H9 (cell line): ENCODE data around the gene AMOT. TPM values are rescaled to one million over a fixed set of nuclear protein-coding genes. Genes with fewer than 3 reads are reported as not detected.

Source experiments
- DNase-seq: peaks from one replicate; pipeline ENCODE4 v3.0.0-alpha.2; 2017
- H2AFZ ChIP-seq: one replicate; pipeline ENCODE4 v1.6.1; 2013; ENCODE audit warnings: mild to moderate bottlenecking, low read length, control low read depth, moderate library complexity
- H2AK5ac ChIP-seq: 2 replicates; pipeline ENCODE4 v1.6.1; 2013; ENCODE audit warnings: low read length, control low read depth, mixed read lengths; ENCODE audit not compliant: insufficient read length
- H2BK120ac ChIP-seq: one replicate; pipeline ENCODE4 v1.6.1; 2013; ENCODE audit warnings: low read depth, mild to moderate bottlenecking, low read length, control low read depth, inconsistent platforms; ENCODE audit not compliant: poor library complexity, severe bottlenecking
- H2BK12ac ChIP-seq: 2 replicates; pipeline ENCODE4 v1.6.1; 2013; ENCODE audit warnings: low read length, control low read depth, mixed read lengths, low read depth; ENCODE audit not compliant: insufficient read length
- H2BK15ac ChIP-seq: 2 replicates; pipeline ENCODE4 v1.6.1; 2013; ENCODE audit warnings: low read depth, low read length, control low read depth
- H2BK20ac ChIP-seq: one replicate; pipeline ENCODE4 v1.6.1; 2013; ENCODE audit warnings: low read depth, mild to moderate bottlenecking, low read length, control low read depth, inconsistent platforms; ENCODE audit not compliant: poor library complexity, severe bottlenecking
- H2BK5ac ChIP-seq: 2 replicates; pipeline ENCODE4 v1.6.1; 2013; ENCODE audit warnings: low read length, control low read depth, mixed read lengths; ENCODE audit not compliant: insufficient read length
- H3K14ac ChIP-seq: 2 replicates; pipeline ENCODE4 v1.6.1; 2013; ENCODE audit warnings: low read length, control low read depth; ENCODE audit not compliant: insufficient read depth
- H3K18ac ChIP-seq: 2 replicates; pipeline ENCODE4 v1.6.1; 2013; ENCODE audit warnings: low read depth, mild to moderate bottlenecking, mixed read lengths, low read length, control low read depth; ENCODE audit not compliant: insufficient read length
- H3K23ac ChIP-seq: 2 replicates; pipeline ENCODE4 v1.6.1; 2013; ENCODE audit warnings: low read length, control low read depth, mixed read lengths, low read depth; ENCODE audit not compliant: insufficient read length
- H3K23me2 ChIP-seq: 2 replicates; pipeline ENCODE4 v1.6.1; 2013; ENCODE audit warnings: low read depth, mild to moderate bottlenecking, mixed read lengths, low read length, control low read depth; ENCODE audit not compliant: insufficient read length, poor library complexity, severe bottlenecking
- H3K27ac ChIP-seq: 2 replicates; pipeline ENCODE4 v1.5.1; 2013; ENCODE audit warnings: low read length, control low read depth, mixed read lengths, low read depth; ENCODE audit not compliant: insufficient read length
- H3K27me3 ChIP-seq: 2 replicates; pipeline ENCODE4 v1.6.1; 2013; ENCODE audit warnings: low read length, control low read depth, inconsistent platforms; ENCODE audit not compliant: insufficient read depth
- H3K4ac ChIP-seq: 2 replicates; pipeline ENCODE4 v1.6.1; 2013; ENCODE audit warnings: low read depth, mild to moderate bottlenecking, control low read depth, inconsistent platforms, low read length, moderate library complexity
- H3K4me1 ChIP-seq: 2 replicates; pipeline ENCODE4 v1.6.1; 2013; ENCODE audit warnings: low read length, control low read depth, inconsistent platforms; ENCODE audit not compliant: insufficient read depth
- H3K4me2 ChIP-seq: 2 replicates; pipeline ENCODE4 v1.6.1; 2013; ENCODE audit warnings: low read length, control low read depth, mixed read lengths; ENCODE audit not compliant: insufficient read length, insufficient read depth
- H3K56ac ChIP-seq: 2 replicates; pipeline ENCODE4 v1.6.1; 2013; ENCODE audit warnings: low read depth, mild to moderate bottlenecking, mixed read lengths, low read length, control low read depth; ENCODE audit not compliant: insufficient read length
- H3K79me1 ChIP-seq: 2 replicates; pipeline ENCODE4 v1.6.1; 2013; ENCODE audit warnings: low read depth, mild to moderate bottlenecking, moderate library complexity, low read length, control low read depth, inconsistent platforms; ENCODE audit not compliant: insufficient read depth, poor library complexity, severe bottlenecking
- H3K79me2 ChIP-seq: 2 replicates; pipeline ENCODE4 v1.6.1; 2013; ENCODE audit warnings: low read length, control low read depth, inconsistent platforms; ENCODE audit not compliant: insufficient read depth
- H3K9ac ChIP-seq: 2 replicates; pipeline ENCODE4 v1.6.1; 2013; ENCODE audit warnings: low read length, control low read depth, mixed read lengths; ENCODE audit not compliant: insufficient read length; ENCODE audit errors: extremely low read depth
- H3K9me3 ChIP-seq: one replicate; pipeline ENCODE4 v1.6.1; 2013; ENCODE audit warnings: low read depth, low read length, inconsistent platforms; ENCODE audit not compliant: control insufficient read depth
- H3T11ph ChIP-seq: one replicate; pipeline ENCODE4 v1.6.1; 2013; ENCODE audit warnings: mild to moderate bottlenecking, low read length, control low read depth, inconsistent platforms
- H4K20me1 ChIP-seq: one replicate; pipeline ENCODE4 v1.6.1; 2013; ENCODE audit not compliant: control insufficient read depth, insufficient read length, insufficient read depth
- H4K5ac ChIP-seq: 2 replicates; pipeline ENCODE4 v1.6.1; 2013; ENCODE audit warnings: low read depth, mild to moderate bottlenecking, mixed read lengths, low read length, control low read depth; ENCODE audit not compliant: insufficient read length
- H4K8ac ChIP-seq: replicated peaks from 2 replicates; pipeline ENCODE4 v1.6.1; 2013; ENCODE audit warnings: low read length, control low read depth, mixed read lengths, low read depth; ENCODE audit not compliant: insufficient read length
- H4K91ac ChIP-seq: 2 replicates; pipeline ENCODE4 v1.6.1; 2013; ENCODE audit warnings: low read depth, mild to moderate bottlenecking, moderate library complexity, mixed read lengths, low read length, control low read depth; ENCODE audit not compliant: insufficient read length
- H3K27ac Mint-ChIP-seq, 3 experiments: 2 replicates in 2 of 3; 3 replicates in 1 of 3; pipeline ENCODE4 v1.8.0; 2020 to 2021; ENCODE audit warnings: mixed read lengths in 3 of 3, mild to moderate bottlenecking in 1 of 3, moderate library complexity in 1 of 3
- H3K27me3 Mint-ChIP-seq: 2 replicates; pipeline ENCODE4 v1.8.0; 2021; ENCODE audit warnings: low read depth, mild to moderate bottlenecking, moderate library complexity, mixed read lengths
- H3K36me3 Mint-ChIP-seq, 3 experiments: 2 replicates in 2 of 3; 3 replicates in 1 of 3; pipeline ENCODE4 v1.8.0; 2020 to 2021; ENCODE audit warnings: low read depth in 3 of 3, mixed read lengths in 3 of 3; ENCODE audit not compliant: insufficient read depth in 1 of 3
- H3K4me1 Mint-ChIP-seq, 2 experiments: 2 replicates each; pipeline ENCODE4 v1.8.0; 2020; ENCODE audit warnings: mixed read lengths in 2 of 2
- H3K4me3 Mint-ChIP-seq, 2 experiments: 2 replicates in 1 of 2; 3 replicates in 1 of 2; pipeline ENCODE4 v1.8.0; 2020 to 2021; ENCODE audit warnings: mild to moderate bottlenecking in 2 of 2, mixed read lengths in 2 of 2, moderate library complexity in 1 of 2
- H3K9me3 Mint-ChIP-seq, 2 experiments: 2 replicates in 1 of 2; 3 replicates in 1 of 2; pipeline ENCODE4 v1.8.0; 2020; ENCODE audit warnings: mild to moderate bottlenecking in 2 of 2, mixed read lengths in 2 of 2, moderate library complexity in 1 of 2
- WGBS: extraction: QIAGEN DNeasy Blood & Tissue Kit; methylation state at CpG from one replicate; pipeline ENCODE4 v1.1.7; 2013; ENCODE audit warnings: missing lambda C conversion rate, low lambda C conversion rate, mixed read lengths; ENCODE audit not compliant: insufficient read length; ENCODE audit errors: extremely low coverage; 5-methylcytosine and 5-hydroxymethylcytosine counted together
- total RNA-seq: library from RNA; stranded (reverse); gene quantifications from 2 replicates; pipeline ENCODE4 v1.2.1, GENCODE V29; 2021
- TF ChIP-seq, protein P1 (sequence below): fragments of 200-600 bp; sonication (generic); conservative IDR thresholded peaks from 3 replicates; pipeline ENCODE4 v1.8.0; 2021; ENCODE audit warnings: antibody characterized with exemption, mild to moderate bottlenecking

The AMOT gene
- total RNA-seq, 1 experiment from 2014 or later: 17.6 TPM

GRCh38 chrX:112757946-112758345, 82.7 kb downstream of the AMOT start:
- no peaks in the 10 kb centered on the region for H3K79me2 ChIP-seq
- H2BK15ac ChIP-seq: no peak overlapping the region
- no peak overlapping the region for H3K9ac ChIP-seq
- no peak overlapping the region for H3K27ac ChIP-seq
- no peaks in the 10 kb centered on the region for H3K23me2 ChIP-seq
- H2BK12ac ChIP-seq: no peak overlapping the region
- WGBS: no CpG with 5 or more reads among the region's 4 CpGs
- Mint-ChIP-seq H3K27me3 (no peaks in the 10 kb centered on the region), H3K4me1 (no peaks in the 10 kb centered on the region), H3K36me3 (no peaks in the 10 kb centered on the region; a peak in 1 of 7 replicates), H3K4me3 (no peak overlapping the region), H3K27ac (no peak overlapping the region), H3K9me3 (no peaks in the 10 kb centered on the region)
- no peak overlapping the region for H3K18ac ChIP-seq
- no peak overlapping the region for H2AK5ac ChIP-seq
- no peak overlapping the region for H4K8ac ChIP-seq
- no peaks in the 10 kb centered on the region for H3K79me1 ChIP-seq
- H3K4ac ChIP-seq: no peak overlapping the region
- no peak overlapping the region for H3T11ph ChIP-seq
- H3K14ac ChIP-seq: no peak overlapping the region
- H3K4me1 ChIP-seq: no peaks in the 10 kb centered on the region
- no peak overlapping the region for H2BK5ac ChIP-seq
- no peak for DNase-seq
- H3K4me2 ChIP-seq: no peak overlapping the region
- no peak overlapping the region for H4K91ac ChIP-seq
- H3K56ac ChIP-seq: no peak overlapping the region
- no peaks in the 10 kb centered on the region for H3K27me3 ChIP-seq
- no peaks in the 10 kb centered on the region for H3K9me3 ChIP-seq
- H3K23ac ChIP-seq: no peak overlapping the region
- no peak overlapping the region for H2AFZ ChIP-seq
- H2BK120ac ChIP-seq: no peak overlapping the region
- no peak overlapping the region for H2BK20ac ChIP-seq
- H4K20me1 ChIP-seq: no peaks in the 10 kb centered on the region
- no peak overlapping the region for H4K5ac ChIP-seq
- TF ChIP-seq, protein P1, sequence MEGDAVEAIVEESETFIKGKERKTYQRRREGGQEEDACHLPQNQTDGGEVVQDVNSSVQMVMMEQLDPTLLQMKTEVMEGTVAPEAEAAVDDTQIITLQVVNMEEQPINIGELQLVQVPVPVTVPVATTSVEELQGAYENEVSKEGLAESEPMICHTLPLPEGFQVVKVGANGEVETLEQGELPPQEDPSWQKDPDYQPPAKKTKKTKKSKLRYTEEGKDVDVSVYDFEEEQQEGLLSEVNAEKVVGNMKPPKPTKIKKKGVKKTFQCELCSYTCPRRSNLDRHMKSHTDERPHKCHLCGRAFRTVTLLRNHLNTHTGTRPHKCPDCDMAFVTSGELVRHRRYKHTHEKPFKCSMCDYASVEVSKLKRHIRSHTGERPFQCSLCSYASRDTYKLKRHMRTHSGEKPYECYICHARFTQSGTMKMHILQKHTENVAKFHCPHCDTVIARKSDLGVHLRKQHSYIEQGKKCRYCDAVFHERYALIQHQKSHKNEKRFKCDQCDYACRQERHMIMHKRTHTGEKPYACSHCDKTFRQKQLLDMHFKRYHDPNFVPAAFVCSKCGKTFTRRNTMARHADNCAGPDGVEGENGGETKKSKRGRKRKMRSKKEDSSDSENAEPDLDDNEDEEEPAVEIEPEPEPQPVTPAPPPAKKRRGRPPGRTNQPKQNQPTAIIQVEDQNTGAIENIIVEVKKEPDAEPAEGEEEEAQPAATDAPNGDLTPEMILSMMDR: no peak
